ENCODE results near the gene DRAP1.

DRAP1 gene

DNA sequence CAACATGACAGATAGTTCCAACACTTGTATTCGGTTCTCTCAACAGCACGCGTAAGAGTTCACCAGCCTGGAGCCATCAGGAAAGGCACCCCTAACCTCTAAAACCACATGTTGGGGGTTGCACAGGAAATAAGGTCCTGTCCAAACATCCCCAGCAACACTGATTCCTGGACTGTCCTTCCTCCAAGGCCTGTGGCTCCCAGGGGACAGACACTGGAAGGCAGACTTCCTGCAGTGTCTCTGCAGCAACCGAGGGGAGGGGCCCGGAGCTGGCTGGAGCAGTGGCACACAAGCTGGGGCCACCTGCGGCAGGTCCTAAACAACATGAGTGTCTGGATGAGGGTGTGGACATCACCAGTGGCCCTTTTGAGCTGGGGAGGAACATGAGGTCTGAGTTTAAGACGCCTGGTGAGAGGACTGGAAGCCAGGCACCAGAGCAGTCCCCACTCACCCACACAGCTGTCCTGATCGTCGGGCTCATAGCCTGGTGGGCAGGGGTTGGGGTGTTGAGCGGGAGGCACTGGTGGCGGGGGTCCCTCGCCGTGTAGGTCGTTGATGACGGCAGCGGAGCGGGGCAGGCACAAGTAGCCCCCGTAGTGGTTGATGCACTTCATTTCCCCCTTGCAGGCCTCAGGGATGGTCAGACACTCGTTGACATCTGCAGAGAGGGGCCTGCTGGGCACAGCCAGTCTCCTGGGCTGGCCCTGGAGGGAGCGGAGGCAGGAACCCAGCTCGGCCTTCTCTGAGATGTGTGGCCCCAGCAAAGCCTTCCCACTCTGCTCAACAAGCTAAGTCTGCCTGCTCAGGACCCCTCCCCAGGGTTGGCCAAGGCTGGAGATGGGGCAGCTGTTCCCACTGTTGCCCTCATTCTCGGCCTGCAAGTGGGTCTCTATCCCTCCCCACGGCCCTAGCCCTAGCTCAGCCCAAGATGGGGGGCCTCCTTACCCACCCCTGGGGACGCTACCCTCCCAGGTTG, 48.2 kb upstream of the DRAP1 start:
- Histone ChIP-seq H3K4me2 (ENCODE audit: low read depth, low read length, poor library complexity, severe bottlenecking) (peak overlapping the region; percentile 41), H3K9me3 (ENCODE audit: insufficient read depth, low read depth, low read length) (no peaks in the 10 kb centered on the region), H3K36me3 (ENCODE audit: insufficient read depth, low read length) (no peaks in the 10 kb centered on the region; the same call in 1 of the 2 replicates), H3K4me3 (ENCODE audit: low read length, poor library complexity, severe bottlenecking) (peak overlapping the region; percentile 21), H3K9me2 (replicated peaks; ENCODE audit: low read depth, low read length) (no peaks in the 10 kb centered on the region), H3K79me2 (ENCODE audit: insufficient read depth, low read length) (no peaks in the 10 kb centered on the region), H3K9ac (ENCODE audit: low read depth, low read length, poor library complexity, severe bottlenecking) (peak overlapping the region; percentile 0), H2AFZ (ENCODE audit: low read length) (no peak overlapping the region), H3K27me3 (ENCODE audit: insufficient read depth, low read length, poor library complexity, severe bottlenecking) (no peaks in the 10 kb centered on the region), H4K20me1 (ENCODE audit: insufficient read depth, low read length, poor library complexity, severe bottlenecking) (peaks cover 4% of the 10 kb centered on the region), H3K4me1 (ENCODE audit: insufficient read depth, low read length, poor library complexity, severe bottlenecking) (peaks cover 34% of the 10 kb centered on the region), H3F3A (ENCODE audit: low read depth) (no peaks in the 10 kb centered on the region)
- no peak for TF ChIP-seq EZH2phosphoT487 (IDR thresholded peaks at IDR 0.05; ENCODE audit: borderline replicate concordance)
- TF ChIP-seq, protein P1, sequence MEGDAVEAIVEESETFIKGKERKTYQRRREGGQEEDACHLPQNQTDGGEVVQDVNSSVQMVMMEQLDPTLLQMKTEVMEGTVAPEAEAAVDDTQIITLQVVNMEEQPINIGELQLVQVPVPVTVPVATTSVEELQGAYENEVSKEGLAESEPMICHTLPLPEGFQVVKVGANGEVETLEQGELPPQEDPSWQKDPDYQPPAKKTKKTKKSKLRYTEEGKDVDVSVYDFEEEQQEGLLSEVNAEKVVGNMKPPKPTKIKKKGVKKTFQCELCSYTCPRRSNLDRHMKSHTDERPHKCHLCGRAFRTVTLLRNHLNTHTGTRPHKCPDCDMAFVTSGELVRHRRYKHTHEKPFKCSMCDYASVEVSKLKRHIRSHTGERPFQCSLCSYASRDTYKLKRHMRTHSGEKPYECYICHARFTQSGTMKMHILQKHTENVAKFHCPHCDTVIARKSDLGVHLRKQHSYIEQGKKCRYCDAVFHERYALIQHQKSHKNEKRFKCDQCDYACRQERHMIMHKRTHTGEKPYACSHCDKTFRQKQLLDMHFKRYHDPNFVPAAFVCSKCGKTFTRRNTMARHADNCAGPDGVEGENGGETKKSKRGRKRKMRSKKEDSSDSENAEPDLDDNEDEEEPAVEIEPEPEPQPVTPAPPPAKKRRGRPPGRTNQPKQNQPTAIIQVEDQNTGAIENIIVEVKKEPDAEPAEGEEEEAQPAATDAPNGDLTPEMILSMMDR (conservative IDR thresholded peaks at IDR 0.05; ENCODE audit: low read length): no peak

DNA sequence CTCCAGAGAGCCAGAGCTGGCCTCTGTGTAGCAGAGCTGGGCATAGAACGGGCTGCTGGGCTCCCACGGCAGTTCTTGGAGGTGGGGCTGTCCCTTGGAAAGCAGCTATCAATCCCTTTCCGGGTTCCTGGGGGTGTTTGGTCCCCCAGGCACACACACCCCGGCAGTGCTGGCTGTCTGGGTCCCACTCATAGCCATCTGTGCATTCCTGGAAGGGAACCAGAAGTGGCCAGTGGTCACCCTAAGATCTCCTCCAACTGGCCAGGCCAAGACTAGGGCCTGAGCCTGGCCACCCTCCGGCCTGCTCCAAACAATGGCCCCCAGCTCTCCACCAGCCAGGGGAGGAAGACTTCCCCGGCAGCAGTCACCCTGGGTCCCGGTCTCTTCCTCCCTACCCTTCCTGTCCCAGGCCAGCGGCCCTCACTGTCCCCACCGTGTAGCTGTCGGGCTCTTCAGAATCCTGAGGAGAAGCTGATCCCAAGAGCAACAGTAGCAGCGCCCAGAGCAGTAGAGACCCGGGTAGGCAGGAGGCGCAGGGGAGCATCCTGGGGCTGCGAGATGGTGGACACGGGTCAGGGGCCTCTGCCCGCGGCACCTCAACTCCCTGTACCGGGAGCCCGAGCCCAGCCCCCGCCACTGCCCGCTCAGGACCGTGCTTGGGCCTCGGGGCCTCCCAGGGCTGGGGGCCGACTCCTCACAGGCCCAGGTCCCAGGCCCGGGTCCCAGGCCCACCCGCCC, 47.2 kb upstream of the DRAP1 start:
- Histone ChIP-seq H3F3A (ENCODE audit: low read depth) (no peaks in the 10 kb centered on the region), H4K20me1 (ENCODE audit: insufficient read depth, low read length, poor library complexity, severe bottlenecking) (peaks cover 4% of the 10 kb centered on the region), H3K9me2 (replicated peaks; ENCODE audit: low read depth, low read length) (no peaks in the 10 kb centered on the region), H3K27me3 (ENCODE audit: insufficient read depth, low read length, poor library complexity, severe bottlenecking) (no peaks in the 10 kb centered on the region), H3K36me3 (ENCODE audit: insufficient read depth, low read length) (no peaks in the 10 kb centered on the region; the same call in 1 of the 2 replicates), H3K9ac (ENCODE audit: low read depth, low read length, poor library complexity, severe bottlenecking) (no peak overlapping the region), H3K9me3 (ENCODE audit: insufficient read depth, low read depth, low read length) (no peaks in the 10 kb centered on the region), H3K4me2 (ENCODE audit: low read depth, low read length, poor library complexity, severe bottlenecking) (no peak overlapping the region), H3K4me3 (ENCODE audit: low read length, poor library complexity, severe bottlenecking) (no peak overlapping the region), H3K79me2 (ENCODE audit: insufficient read depth, low read length) (no peaks in the 10 kb centered on the region), H2AFZ (ENCODE audit: low read length) (no peak overlapping the region), H3K4me1 (ENCODE audit: insufficient read depth, low read length, poor library complexity, severe bottlenecking) (peaks cover 34% of the 10 kb centered on the region)
- no peak for TF ChIP-seq EZH2phosphoT487 (IDR thresholded peaks at IDR 0.05; ENCODE audit: borderline replicate concordance)
- TF ChIP-seq, protein P1 (conservative IDR thresholded peaks at IDR 0.05; ENCODE audit: low read length): no peak

DNA sequence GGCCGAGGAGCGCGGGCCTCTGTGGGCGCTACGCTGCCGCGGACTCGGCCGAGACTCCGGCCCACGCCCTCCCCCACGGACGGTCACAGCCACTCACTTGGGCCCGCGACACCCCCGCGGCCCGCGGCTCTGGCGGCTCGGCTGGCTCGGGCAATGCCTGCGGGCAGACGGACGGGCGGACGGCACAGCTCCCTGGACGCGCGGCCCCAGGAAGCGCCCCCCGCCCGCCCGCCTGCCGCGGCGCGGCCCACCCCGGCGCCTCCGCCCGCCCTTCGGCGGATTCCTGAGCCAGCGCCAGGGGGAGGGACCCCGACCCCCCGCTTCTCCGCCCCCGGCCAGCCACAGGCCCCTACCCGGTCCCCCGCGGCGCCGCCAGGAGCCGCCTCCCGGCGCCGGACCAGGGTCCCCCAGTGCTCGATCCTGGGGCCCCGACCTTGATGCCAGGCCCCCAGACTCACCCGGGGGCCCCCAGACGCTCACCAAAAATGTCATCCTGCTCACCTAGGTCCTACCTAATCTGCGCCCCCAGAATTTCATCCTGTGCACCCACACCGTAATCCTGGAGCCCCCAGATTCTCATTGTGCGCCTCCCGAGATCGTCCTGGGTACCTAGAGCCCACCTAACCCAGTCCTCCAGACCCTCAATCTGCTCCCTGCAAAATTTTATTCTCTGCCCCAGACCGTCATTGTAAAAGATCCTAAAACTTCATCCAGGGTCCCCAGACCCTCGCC, 46.5 kb upstream of the DRAP1 start, which contains the start of gene EFEMP2:
Gene EFEMP2 (minus strand): TSS at position 215 of the 732 bp plus-strand sequence. CDS start 446 bp downstream, outside the sequence.
- Histone ChIP-seq H3K79me2 (ENCODE audit: insufficient read depth, low read length) (no peaks in the 10 kb centered on the region), H3K9ac (ENCODE audit: low read depth, low read length, poor library complexity, severe bottlenecking) (peak within 1 kb of the TSS; percentile 73), H3K4me3 (ENCODE audit: low read length, poor library complexity, severe bottlenecking) (peak within 1 kb of the TSS; percentile 75), H3K27me3 (ENCODE audit: insufficient read depth, low read length, poor library complexity, severe bottlenecking) (no peaks in the 10 kb centered on the region), H2AFZ (ENCODE audit: low read length) (peak within 1 kb of the TSS; percentile 93), H3K4me2 (ENCODE audit: low read depth, low read length, poor library complexity, severe bottlenecking) (peak within 1 kb of the TSS; percentile 85), H3K9me2 (replicated peaks; ENCODE audit: low read depth, low read length) (no peaks in the 10 kb centered on the region), H3K4me1 (ENCODE audit: insufficient read depth, low read length, poor library complexity, severe bottlenecking) (peaks cover 34% of the 10 kb centered on the region), H3F3A (ENCODE audit: low read depth) (no peaks in the 10 kb centered on the region), H3K9me3 (ENCODE audit: insufficient read depth, low read depth, low read length) (no peaks in the 10 kb centered on the region), H3K36me3 (ENCODE audit: insufficient read depth, low read length) (no peaks in the 10 kb centered on the region), H4K20me1 (ENCODE audit: insufficient read depth, low read length, poor library complexity, severe bottlenecking) (no peaks in the 10 kb centered on the region)
- TF ChIP-seq EZH2phosphoT487 (IDR thresholded peaks at IDR 0.05; ENCODE audit: borderline replicate concordance): no peak
- TF ChIP-seq, protein P1 (conservative IDR thresholded peaks at IDR 0.05; ENCODE audit: low read length): no peak
